Kidney epithelial cell (primary cell): ENCODE data around the gene ALDH1L2. TPM values are rescaled to one million over a fixed set of nuclear protein-coding genes. Genes with fewer than 3 reads are reported as not detected.

ENCODE experiments used
- DNase-seq: peaks from one replicate; pipeline ENCODE4 v3.0.0-alpha.2; 2010; ENCODE audit warnings: low read depth
- H3K27me3 ChIP-seq: 2 replicates; pipeline ENCODE4 v1.6.0; 2011; ENCODE audit warnings: low read length; ENCODE audit not compliant: control insufficient read depth, insufficient read depth
- H3K36me3 ChIP-seq: 2 replicates; pipeline ENCODE4 v1.5.1; 2011; ENCODE audit warnings: low read length; ENCODE audit not compliant: control insufficient read depth, insufficient read depth
- H3K4me3 ChIP-seq: 2 replicates; pipeline ENCODE4 v1.5.1; 2011; ENCODE audit warnings: low read depth, mild to moderate bottlenecking, control low read depth, low read length
- CTCF ChIP-seq: IDR thresholded peaks from 2 replicates; pipeline ENCODE4 v1.5.1; 2011; ENCODE audit warnings: mild to moderate bottlenecking, moderate library complexity, low read length, control low read depth, inconsistent platforms; ENCODE audit not compliant: insufficient read depth, poor library complexity, severe bottlenecking
- total RNA-seq: library from RNA; depleted of rRNA; stranded (reverse); fragments of >200 nt; gene quantifications from 2 replicates; pipeline ENCODE4 v1.2.3, GENCODE V29; 2015

Gene ALDH1L2
- 15.0 and 15.5 TPM in 2 replicates for total RNA-seq

GRCh38 chr12:105084251-105085250, at the start of gene ALDH1L2:
TSS of gene ALDH1L2 (minus strand) at chr12:105084458. CDS start at chr12:105084436, 22 bp downstream.
- Histone ChIP-seq H3K27me3 (no peaks in the 10 kb centered on the region), H3K4me3 (peak within 1 kb of the TSS; percentile 25), H3K36me3 (no peaks in the 10 kb centered on the region)
- peak; percentile 37 for DNase-seq
- TF ChIP-seq CTCF = no peak

DNA sequence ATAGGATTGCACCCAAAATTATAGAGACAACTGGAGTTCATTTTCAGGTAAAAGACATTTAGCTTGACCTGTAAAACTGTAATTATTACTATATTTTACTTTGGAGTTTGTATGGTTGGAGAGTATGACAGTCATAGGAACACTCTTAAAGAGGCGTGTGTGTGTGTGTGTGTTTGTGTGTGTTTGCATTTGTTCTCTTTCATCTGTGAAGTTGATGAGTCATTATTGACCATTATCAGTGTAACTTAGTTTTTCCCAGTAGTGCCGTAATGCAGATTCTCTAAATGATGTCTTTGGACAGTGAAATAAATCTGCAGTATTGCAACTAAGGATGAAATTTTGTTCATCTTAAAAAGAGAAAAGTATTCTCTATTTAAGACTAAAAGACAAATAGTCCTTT, 36.3 kb upstream of the ALDH1L2 start:
- DNase-seq = no peak
- H3K36me3 ChIP-seq = no peaks in the 10 kb centered on the region
- TF ChIP-seq CTCF = no peak
- H3K27me3 ChIP-seq = no peaks in the 10 kb centered on the region
- no peak overlapping the region for H3K4me3 ChIP-seq

DNA sequence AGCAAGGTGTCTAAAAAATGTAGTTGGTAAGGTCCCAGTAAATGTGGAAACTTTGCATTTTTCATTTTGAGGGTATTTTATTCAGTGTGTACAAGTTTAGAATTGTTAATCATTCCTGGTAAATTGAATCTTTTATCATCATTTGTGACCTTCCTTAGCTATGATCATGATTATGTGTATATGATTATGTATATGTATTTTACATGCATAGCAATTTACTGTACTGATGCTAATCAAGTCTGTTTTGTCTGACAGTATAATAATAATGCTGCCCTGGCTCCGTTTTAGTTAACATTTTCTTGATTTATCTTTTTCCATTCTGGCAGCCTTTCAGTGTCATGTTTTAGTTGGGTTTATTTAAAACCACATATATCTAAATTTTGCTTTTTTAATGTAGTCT, 32.7 kb upstream of the ALDH1L2 start:
- Histone ChIP-seq H3K36me3 (no peaks in the 10 kb centered on the region), H3K27me3 (no peaks in the 10 kb centered on the region), H3K4me3 (no peak overlapping the region)
- no peak for TF ChIP-seq CTCF
- DNase-seq = no peak

DNA sequence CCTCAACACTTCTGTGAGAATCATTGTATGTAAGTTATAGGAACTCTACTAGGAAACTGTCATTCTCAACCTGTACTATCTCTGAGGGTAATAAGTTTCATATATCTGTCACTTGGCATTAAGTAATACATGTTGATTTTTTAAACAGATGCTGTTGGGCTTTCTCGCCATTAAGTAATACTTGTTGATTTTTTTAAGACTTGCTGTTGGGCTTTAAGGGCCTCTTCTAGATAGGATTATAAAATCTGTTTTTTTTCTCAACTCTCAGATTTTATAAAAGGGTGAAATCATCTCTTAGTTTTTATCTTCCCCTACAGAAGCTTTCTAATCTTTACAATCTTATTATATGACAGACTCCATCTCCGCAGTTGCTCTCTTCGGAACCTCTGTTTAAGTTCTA, 28.8 kb upstream of the ALDH1L2 start:
- H3K27me3 ChIP-seq = no peaks in the 10 kb centered on the region
- TF ChIP-seq CTCF = no peak
- no peaks in the 10 kb centered on the region for H3K36me3 ChIP-seq
- no peak overlapping the region for H3K4me3 ChIP-seq
- DNase-seq = no peak

- H3K27me3 ChIP-seq = no peaks in the 10 kb centered on the region
- H3K4me3 ChIP-seq = no peak overlapping the region
- no peaks in the 10 kb centered on the region for H3K36me3 ChIP-seq
- no peak for TF ChIP-seq CTCF
- DNase-seq = no peak
Observed at GRCh38 chr12:105110851-105111250, 26.6 kb upstream of the ALDH1L2 start.
